Activated T-helper 17 cell treated with anti-CD3 and anti-CD28 coated beads, Interleukin-2, amount 50 U/mL, for 72 hours (primary cell): Measurements from ENCODE around the gene RAB40B. TPM values are rescaled to one million over a fixed set of nuclear protein-coding genes. Genes with fewer than 3 reads are reported as not detected.

Experiments used
- ATAC-seq: fragments of 150-1000 bp; cut with Tn5 transposase; replicated peaks from 2 replicates; pipeline ENCODE4 v1.10.0; 2021; ENCODE audit warnings: mild to moderate bottlenecking, moderate library complexity
- H3K27ac Mint-ChIP-seq: one replicate; pipeline ENCODE4 v1.8.0; 2022; ENCODE audit warnings: mixed read lengths
- H3K27me3 Mint-ChIP-seq: one replicate; pipeline ENCODE4 v1.8.0; 2022; ENCODE audit warnings: mixed read lengths
- H3K36me3 Mint-ChIP-seq: one replicate; pipeline ENCODE4 v1.8.0; 2022; ENCODE audit warnings: low read depth, mild to moderate bottlenecking, mixed read lengths
- H3K4me1 Mint-ChIP-seq: one replicate; pipeline ENCODE4 v1.8.0; 2022; ENCODE audit warnings: mixed read lengths
- H3K4me3 Mint-ChIP-seq: one replicate; pipeline ENCODE4 v1.8.0; 2022; ENCODE audit warnings: mild to moderate bottlenecking, mixed read lengths
- H3K9me3 Mint-ChIP-seq: one replicate; pipeline ENCODE4 v1.8.0; 2022; ENCODE audit warnings: mixed read lengths
- total RNA-seq, 2 donors: library from RNA; stranded (reverse); gene quantifications; one replicate each; pipeline ENCODE4 v1.2.3, GENCODE V29; 2022

RAB40B gene
- total RNA-seq, 2 donors from 2014 or later: 1.1 to 2.0 TPM

GRCh38 chr17:82642022-82642421 lies 56.5 kb downstream of the RAB40B start:
- Mint-ChIP-seq H3K27ac (no peak overlapping the region), H3K27me3 (no peaks in the 10 kb centered on the region), H3K4me1 (peaks cover 26% of the 10 kb centered on the region), H3K4me3 (no peak overlapping the region), H3K9me3 (no peaks in the 10 kb centered on the region), H3K36me3 (peaks cover 98% of the 10 kb centered on the region)
- no peak for ATAC-seq

- no peaks in the 10 kb centered on the region for H3K27me3 Mint-ChIP-seq
- H3K4me3 Mint-ChIP-seq: no peak overlapping the region
- peaks cover 24% of the 10 kb centered on the region for H3K4me1 Mint-ChIP-seq
- peaks cover 98% of the 10 kb centered on the region for H3K36me3 Mint-ChIP-seq
- H3K27ac Mint-ChIP-seq: no peak overlapping the region
- no peaks in the 10 kb centered on the region for H3K9me3 Mint-ChIP-seq
- ATAC-seq: no peak
Measured at GRCh38 chr17:82640036-82640435, 58.5 kb downstream of the RAB40B start.

GRCh38 chr17:82639628-82640027 lies 58.9 kb downstream of the RAB40B start:
- no peak for ATAC-seq
- H3K4me1 Mint-ChIP-seq: peaks cover 28% of the 10 kb centered on the region
- H3K4me3 Mint-ChIP-seq: peak overlapping the region; percentile 41
- H3K36me3 Mint-ChIP-seq: peaks cover 98% of the 10 kb centered on the region
- no peak overlapping the region for H3K27ac Mint-ChIP-seq
- H3K9me3 Mint-ChIP-seq: no peaks in the 10 kb centered on the region
- no peaks in the 10 kb centered on the region for H3K27me3 Mint-ChIP-seq

- H3K9me3 Mint-ChIP-seq: no peaks in the 10 kb centered on the region
- H3K4me1 Mint-ChIP-seq: peaks cover 30% of the 10 kb centered on the region
- peak overlapping the region; percentile 61 for H3K4me3 Mint-ChIP-seq
- H3K36me3 Mint-ChIP-seq: peaks cover 98% of the 10 kb centered on the region
- H3K27ac Mint-ChIP-seq: no peak overlapping the region
- no peak for ATAC-seq
- H3K27me3 Mint-ChIP-seq: no peaks in the 10 kb centered on the region
Measured at GRCh38 chr17:82638183-82638773, 60.2 kb downstream of the RAB40B start.

- peaks cover 98% of the 10 kb centered on the region for H3K36me3 Mint-ChIP-seq
- no peaks in the 10 kb centered on the region for H3K9me3 Mint-ChIP-seq
Measured at GRCh38 chr17:82636626-82637598, 61.6 kb downstream of the RAB40B start.

GRCh38 chr17:82633343-82633742 lies 65.2 kb downstream of the RAB40B start:
- no peaks in the 10 kb centered on the region for H3K27me3 Mint-ChIP-seq
- H3K9me3 Mint-ChIP-seq: no peaks in the 10 kb centered on the region
- no peak overlapping the region for H3K27ac Mint-ChIP-seq
- ATAC-seq: peak; percentile 60
- peak overlapping the region; percentile 42 for H3K4me3 Mint-ChIP-seq
- peaks cover 28% of the 10 kb centered on the region for H3K4me1 Mint-ChIP-seq
- H3K36me3 Mint-ChIP-seq: peaks cover 97% of the 10 kb centered on the region

More at GRCh38 chr17:82636626-82637598, 61.6 kb downstream of the RAB40B start:
- no peaks in the 10 kb centered on the region for H3K27me3 Mint-ChIP-seq
- H3K27ac Mint-ChIP-seq: peak overlapping the region; percentile 96
- peak; percentile 83 for ATAC-seq
- peak overlapping the region; percentile 61 for H3K4me3 Mint-ChIP-seq
- H3K4me1 Mint-ChIP-seq: peaks cover 30% of the 10 kb centered on the region

- H3K4me1 Mint-ChIP-seq: peaks cover 27% of the 10 kb centered on the region
- H3K9me3 Mint-ChIP-seq: no peaks in the 10 kb centered on the region
- H3K36me3 Mint-ChIP-seq: peaks cover 97% of the 10 kb centered on the region
- H3K27ac Mint-ChIP-seq: no peak overlapping the region
- H3K4me3 Mint-ChIP-seq: no peak overlapping the region
- no peaks in the 10 kb centered on the region for H3K27me3 Mint-ChIP-seq
- ATAC-seq: no peak
Measured at GRCh38 chr17:82632451-82632850, 66.0 kb downstream of the RAB40B start.

- H3K9me3 Mint-ChIP-seq: no peaks in the 10 kb centered on the region
Measured at GRCh38 chr17:82631544-82631943, 67.0 kb downstream of the RAB40B start.

GRCh38 chr17:82630212-82630611 lies 68.3 kb downstream of the RAB40B start:
- Mint-ChIP-seq H3K4me1 (peaks cover 17% of the 10 kb centered on the region), H3K27me3 (no peaks in the 10 kb centered on the region), H3K27ac (no peak overlapping the region), H3K36me3 (peaks cover 95% of the 10 kb centered on the region), H3K9me3 (no peaks in the 10 kb centered on the region), H3K4me3 (no peak overlapping the region)
- no peak for ATAC-seq

More at GRCh38 chr17:82631544-82631943, 67.0 kb downstream of the RAB40B start:
- no peak for ATAC-seq
- Mint-ChIP-seq H3K4me3 (no peak overlapping the region), H3K36me3 (peaks cover 97% of the 10 kb centered on the region), H3K4me1 (peaks cover 20% of the 10 kb centered on the region), H3K27ac (no peak overlapping the region), H3K27me3 (no peaks in the 10 kb centered on the region)

GRCh38 chr17:82629748-82630147 lies 68.8 kb downstream of the RAB40B start:
- Mint-ChIP-seq H3K27me3 (no peaks in the 10 kb centered on the region), H3K4me3 (no peak overlapping the region), H3K9me3 (no peaks in the 10 kb centered on the region), H3K4me1 (peaks cover 14% of the 10 kb centered on the region), H3K27ac (no peak overlapping the region), H3K36me3 (peaks cover 95% of the 10 kb centered on the region)
- no peak for ATAC-seq

- H3K4me3 Mint-ChIP-seq: no peak overlapping the region
- ATAC-seq: no peak
- H3K9me3 Mint-ChIP-seq: no peaks in the 10 kb centered on the region
- peak overlapping the region; percentile 41 for H3K27ac Mint-ChIP-seq
- H3K27me3 Mint-ChIP-seq: no peaks in the 10 kb centered on the region
- peaks cover 95% of the 10 kb centered on the region for H3K36me3 Mint-ChIP-seq
- H3K4me1 Mint-ChIP-seq: peaks cover 11% of the 10 kb centered on the region
Measured at GRCh38 chr17:82627405-82627804, 71.1 kb downstream of the RAB40B start.

- H3K36me3 Mint-ChIP-seq: peaks cover 99% of the 10 kb centered on the region
- H3K9me3 Mint-ChIP-seq: no peaks in the 10 kb centered on the region
- peaks cover 6% of the 10 kb centered on the region for H3K4me1 Mint-ChIP-seq
- no peak overlapping the region for H3K4me3 Mint-ChIP-seq
- no peak for ATAC-seq
- no peak overlapping the region for H3K27ac Mint-ChIP-seq
- no peaks in the 10 kb centered on the region for H3K27me3 Mint-ChIP-seq
Measured at GRCh38 chr17:82623707-82624106, 74.8 kb downstream of the RAB40B start.

GRCh38 chr17:82619641-82620040 lies 78.9 kb downstream of the RAB40B start:
- peaks cover 100% of the 10 kb centered on the region for H3K36me3 Mint-ChIP-seq
- H3K27ac Mint-ChIP-seq: peak overlapping the region; percentile 65
- no peaks in the 10 kb centered on the region for H3K9me3 Mint-ChIP-seq
- ATAC-seq: no peak
- no peak overlapping the region for H3K4me3 Mint-ChIP-seq
- H3K4me1 Mint-ChIP-seq: no peaks in the 10 kb centered on the region
- H3K27me3 Mint-ChIP-seq: no peaks in the 10 kb centered on the region

GRCh38 chr17:82619211-82619610 lies 79.3 kb downstream of the RAB40B start:
- Mint-ChIP-seq H3K27me3 (no peaks in the 10 kb centered on the region), H3K4me1 (no peaks in the 10 kb centered on the region), H3K27ac (peak overlapping the region; percentile 65), H3K36me3 (peaks cover 100% of the 10 kb centered on the region), H3K9me3 (no peaks in the 10 kb centered on the region), H3K4me3 (no peak overlapping the region)
- ATAC-seq: no peak
